ENCODE measurements around the gene RAPGEF6.

RAPGEF6 gene

DNA sequence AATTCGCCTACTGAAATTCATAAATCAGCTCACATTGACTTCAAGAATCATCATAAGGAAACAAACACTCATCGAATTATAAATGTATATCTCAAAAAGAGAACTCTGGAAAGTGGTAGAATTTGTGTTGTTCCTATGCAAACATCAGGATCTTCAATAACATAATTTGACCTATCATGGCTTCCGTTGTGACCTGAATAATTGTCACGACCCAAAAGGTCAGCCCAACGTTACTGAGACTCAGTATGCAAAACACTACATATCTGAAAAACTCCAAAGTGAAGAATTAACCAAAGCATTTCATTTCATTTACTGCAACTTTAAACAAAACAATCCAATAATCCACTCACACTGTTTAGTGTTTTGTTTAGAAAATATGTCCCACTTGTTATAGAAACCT, 1.2 kb downstream of the RAPGEF6 start:
- DNase-seq (ENCODE audit: extremely low read depth, insufficient read length), result no peak
- TF ChIP-seq, protein P1, sequence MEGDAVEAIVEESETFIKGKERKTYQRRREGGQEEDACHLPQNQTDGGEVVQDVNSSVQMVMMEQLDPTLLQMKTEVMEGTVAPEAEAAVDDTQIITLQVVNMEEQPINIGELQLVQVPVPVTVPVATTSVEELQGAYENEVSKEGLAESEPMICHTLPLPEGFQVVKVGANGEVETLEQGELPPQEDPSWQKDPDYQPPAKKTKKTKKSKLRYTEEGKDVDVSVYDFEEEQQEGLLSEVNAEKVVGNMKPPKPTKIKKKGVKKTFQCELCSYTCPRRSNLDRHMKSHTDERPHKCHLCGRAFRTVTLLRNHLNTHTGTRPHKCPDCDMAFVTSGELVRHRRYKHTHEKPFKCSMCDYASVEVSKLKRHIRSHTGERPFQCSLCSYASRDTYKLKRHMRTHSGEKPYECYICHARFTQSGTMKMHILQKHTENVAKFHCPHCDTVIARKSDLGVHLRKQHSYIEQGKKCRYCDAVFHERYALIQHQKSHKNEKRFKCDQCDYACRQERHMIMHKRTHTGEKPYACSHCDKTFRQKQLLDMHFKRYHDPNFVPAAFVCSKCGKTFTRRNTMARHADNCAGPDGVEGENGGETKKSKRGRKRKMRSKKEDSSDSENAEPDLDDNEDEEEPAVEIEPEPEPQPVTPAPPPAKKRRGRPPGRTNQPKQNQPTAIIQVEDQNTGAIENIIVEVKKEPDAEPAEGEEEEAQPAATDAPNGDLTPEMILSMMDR (IDR thresholded peaks at IDR 0.05; ENCODE audit: insufficient read depth, low read length, poor library complexity, severe bottlenecking), result no peak
- Histone ChIP-seq H3K27me3 (replicated peaks; ENCODE audit: control insufficient read depth, insufficient read depth, low read length) (no peaks in the 10 kb centered on the region), H3K36me3 (ENCODE audit: control insufficient read depth, insufficient read depth, low read length) (no peaks in the 10 kb centered on the region), H3K4me3 (replicated peaks; ENCODE audit: low read depth, low read length) (peak overlapping the region; percentile 82)

DNA sequence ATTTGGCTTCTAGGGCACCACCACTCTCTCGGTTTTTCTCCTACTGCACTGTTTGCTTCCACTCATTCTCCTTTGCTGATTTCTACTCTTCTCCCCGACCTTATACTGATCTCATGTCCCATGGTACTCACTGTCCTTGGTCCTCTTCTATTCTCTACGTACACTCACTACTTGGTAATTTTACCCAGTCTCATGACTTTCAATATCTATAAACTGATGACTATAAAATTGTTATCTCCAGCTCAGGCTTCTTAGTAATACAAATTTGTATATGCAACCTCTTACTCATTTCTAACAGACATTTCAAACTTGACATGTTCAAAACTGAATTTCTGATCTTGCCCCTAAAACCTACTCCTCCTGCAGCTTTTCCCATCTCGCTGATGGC, 4.1 kb downstream of the RAPGEF6 start:
- H3K27me3 ChIP-seq (replicated peaks; ENCODE audit: control insufficient read depth, insufficient read depth, low read length), result no peaks in the 10 kb centered on the region
- TF ChIP-seq, protein P1 (IDR thresholded peaks at IDR 0.05; ENCODE audit: insufficient read depth, low read length, poor library complexity, severe bottlenecking), result no peak
- H3K36me3 ChIP-seq (ENCODE audit: control insufficient read depth, insufficient read depth, low read length), result no peaks in the 10 kb centered on the region
- no peak for DNase-seq (ENCODE audit: extremely low read depth, insufficient read length)
- H3K4me3 ChIP-seq (replicated peaks; ENCODE audit: low read depth, low read length), result no peak overlapping the region

DNA sequence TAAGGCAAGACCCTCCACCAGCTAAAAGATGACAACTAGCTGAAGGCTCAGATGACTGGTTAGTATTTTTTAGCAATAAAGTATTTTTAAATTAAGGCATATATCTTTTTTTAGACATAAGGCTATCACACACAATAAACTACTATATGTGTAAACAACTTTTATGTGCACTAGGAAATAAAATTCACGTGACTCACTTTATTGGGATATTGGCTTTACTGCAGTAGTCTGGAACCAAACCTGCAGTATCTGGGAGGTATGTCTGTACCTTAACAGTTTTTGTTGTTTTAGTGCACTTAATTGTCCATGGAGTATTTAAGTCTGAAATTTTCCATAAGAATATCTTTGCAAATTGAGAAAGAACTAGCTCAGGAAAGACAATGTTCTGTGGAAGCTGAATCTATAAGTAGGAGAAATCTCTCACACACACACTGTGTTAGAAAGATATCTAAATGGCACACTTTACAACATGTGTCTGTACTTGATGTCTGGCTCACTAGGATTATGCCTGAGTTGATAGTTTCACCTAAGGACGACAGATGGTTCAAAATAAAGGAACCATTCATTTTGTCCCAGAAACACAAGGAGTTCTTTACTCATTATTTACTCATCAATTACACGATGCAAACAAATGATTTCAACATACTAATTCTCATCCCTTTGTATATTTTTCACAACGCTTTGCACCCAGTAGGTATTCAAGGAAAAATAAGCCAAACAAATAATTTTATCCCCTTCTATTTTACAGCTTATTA, 4.6 kb downstream of the RAPGEF6 start:
- Histone ChIP-seq H3K36me3 (ENCODE audit: control insufficient read depth, insufficient read depth, low read length) (no peaks in the 10 kb centered on the region), H3K27me3 (replicated peaks; ENCODE audit: control insufficient read depth, insufficient read depth, low read length) (no peaks in the 10 kb centered on the region), H3K4me3 (replicated peaks; ENCODE audit: low read depth, low read length) (no peak overlapping the region)
- no peak for DNase-seq (ENCODE audit: extremely low read depth, insufficient read length)
- TF ChIP-seq, protein P1 (IDR thresholded peaks at IDR 0.05; ENCODE audit: insufficient read depth, low read length, poor library complexity, severe bottlenecking), result no peak

DNA sequence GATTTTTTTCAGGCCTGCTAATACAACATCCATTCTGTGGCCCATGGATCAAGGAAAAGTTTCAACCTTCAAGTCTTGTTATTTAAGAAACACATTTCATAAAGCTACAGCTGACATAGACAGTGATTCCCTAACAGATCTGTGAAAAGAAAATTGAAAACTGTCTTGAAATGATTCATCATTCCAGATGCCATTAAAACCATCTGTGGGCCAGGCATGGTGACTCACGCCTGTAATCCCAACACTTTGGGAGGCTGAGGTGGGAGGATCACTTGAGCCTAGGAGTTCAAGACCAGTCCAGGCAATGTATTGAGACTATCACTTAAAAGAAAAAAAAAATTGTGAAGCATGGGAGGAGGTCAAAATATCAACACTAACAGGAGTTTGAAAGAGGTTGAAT, 6.0 kb downstream of the RAPGEF6 start:
- no peak for DNase-seq (ENCODE audit: extremely low read depth, insufficient read length)
- Histone ChIP-seq H3K4me3 (replicated peaks; ENCODE audit: low read depth, low read length) (no peak overlapping the region), H3K27me3 (replicated peaks; ENCODE audit: control insufficient read depth, insufficient read depth, low read length) (no peaks in the 10 kb centered on the region), H3K36me3 (ENCODE audit: control insufficient read depth, insufficient read depth, low read length) (no peaks in the 10 kb centered on the region)
- TF ChIP-seq, protein P1 (IDR thresholded peaks at IDR 0.05; ENCODE audit: insufficient read depth, low read length, poor library complexity, severe bottlenecking), result no peak

DNA sequence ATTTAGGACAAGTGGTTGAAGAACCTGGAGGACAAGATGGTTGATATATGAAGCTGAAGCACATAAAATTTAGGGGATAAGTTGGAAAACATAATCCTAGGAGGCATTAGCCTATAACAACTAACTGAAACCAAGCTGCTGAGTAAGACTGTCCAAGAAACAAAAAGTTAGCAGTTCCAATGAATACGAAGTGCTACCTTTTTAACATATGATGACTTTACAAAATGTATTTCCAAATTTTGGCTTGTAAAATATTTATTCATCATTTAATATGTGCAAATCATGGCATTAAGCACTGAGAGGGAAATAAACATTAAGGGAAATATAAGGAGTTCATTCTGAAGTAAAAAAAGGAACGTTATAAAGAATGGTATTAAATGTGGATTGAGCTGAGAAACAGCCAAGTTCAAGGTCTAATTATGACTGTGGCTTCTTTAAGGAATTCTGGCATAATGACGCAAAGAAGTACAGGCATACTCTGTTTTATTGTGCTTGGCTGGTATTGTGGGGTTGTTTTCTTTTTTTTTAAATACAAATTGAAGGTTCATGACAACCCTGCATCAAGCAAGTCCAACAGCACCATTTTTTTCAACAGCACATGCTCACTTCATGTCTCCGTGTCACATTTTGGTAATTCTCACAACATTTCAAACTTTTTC, 7.7 kb downstream of the RAPGEF6 start:
- Histone ChIP-seq H3K4me3 (replicated peaks; ENCODE audit: low read depth, low read length) (no peak overlapping the region), H3K27me3 (replicated peaks; ENCODE audit: control insufficient read depth, insufficient read depth, low read length) (no peaks in the 10 kb centered on the region), H3K36me3 (ENCODE audit: control insufficient read depth, insufficient read depth, low read length) (no peaks in the 10 kb centered on the region; the same call in 1 of the 2 replicates)
- DNase-seq (ENCODE audit: extremely low read depth, insufficient read length), result no peak
- TF ChIP-seq, protein P1 (IDR thresholded peaks at IDR 0.05; ENCODE audit: insufficient read depth, low read length, poor library complexity, severe bottlenecking), result no peak
